CD4-positive, alpha-beta T cell treated with Interferon gamma for 1 hour (primary cell): ENCODE measurements around the gene OR12D2.
"Not testable (repeated sequence)": the region's sequence is repeated elsewhere in the genome, so short reads cannot be mapped to it uniquely, and the experiment has no call there.

Source experiments
- DNase-seq: peaks from one replicate; pipeline ENCODE4 v3.0.0-alpha.2; 2020

The OR12D2 gene, protein sequence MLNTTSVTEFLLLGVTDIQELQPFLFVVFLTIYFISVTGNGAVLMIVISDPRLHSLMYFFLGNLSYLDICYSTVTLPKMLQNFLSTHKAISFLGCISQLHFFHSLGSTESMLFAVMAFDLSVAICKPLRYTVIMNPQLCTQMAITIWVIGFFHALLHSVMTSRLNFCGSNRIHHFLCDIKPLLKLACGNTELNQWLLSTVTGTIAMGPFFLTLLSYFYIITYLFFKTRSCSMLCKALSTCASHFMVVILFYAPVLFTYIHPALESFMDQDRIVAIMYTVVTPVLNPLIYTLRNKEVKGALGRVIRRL

DNA sequence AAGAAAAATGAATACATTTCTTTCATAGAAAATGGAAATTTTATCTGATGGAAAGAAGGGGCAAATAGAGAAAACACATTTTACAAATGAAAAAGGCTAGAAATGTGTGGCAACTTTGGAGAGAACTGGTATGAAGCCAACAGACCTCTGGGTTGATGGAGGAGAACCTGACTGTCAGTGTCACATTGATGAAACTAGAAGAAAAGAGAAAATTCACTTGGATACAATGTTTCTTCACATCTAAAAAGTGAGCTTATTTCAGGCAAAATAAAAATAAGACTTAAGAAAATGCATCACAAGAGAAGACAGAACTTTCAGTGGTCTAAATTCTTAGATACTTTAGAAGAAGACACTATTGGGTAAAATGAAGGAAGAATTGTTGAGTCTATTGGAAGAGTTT, at the start of gene OR12D2:
OR12D2 (plus strand) TSS at position 301 of the 400 bp plus-strand sequence. CDS start 1,069 bp downstream, outside the sequence.
- DNase-seq, result no peak

DNA sequence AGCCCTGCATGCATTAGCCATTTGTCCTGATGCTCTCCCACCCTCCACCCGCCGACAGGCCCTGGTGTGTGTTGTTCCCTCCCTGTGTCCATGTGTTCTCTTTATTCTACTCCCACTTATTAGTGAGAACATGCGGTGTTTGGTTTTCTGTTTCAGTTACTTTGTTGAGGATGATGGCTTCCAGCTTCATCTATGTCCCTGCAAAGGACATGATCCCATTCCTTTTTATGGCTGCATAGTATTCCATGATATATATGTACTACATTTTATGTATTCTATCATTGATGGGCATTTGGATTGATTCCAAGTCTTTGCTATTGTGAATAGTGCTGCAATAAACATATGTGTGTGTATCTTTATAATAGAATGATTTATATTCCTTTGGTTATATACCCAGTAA, 46.1 kb upstream of the OR12D2 start:
- not testable (repeated sequence) for DNase-seq

DNA sequence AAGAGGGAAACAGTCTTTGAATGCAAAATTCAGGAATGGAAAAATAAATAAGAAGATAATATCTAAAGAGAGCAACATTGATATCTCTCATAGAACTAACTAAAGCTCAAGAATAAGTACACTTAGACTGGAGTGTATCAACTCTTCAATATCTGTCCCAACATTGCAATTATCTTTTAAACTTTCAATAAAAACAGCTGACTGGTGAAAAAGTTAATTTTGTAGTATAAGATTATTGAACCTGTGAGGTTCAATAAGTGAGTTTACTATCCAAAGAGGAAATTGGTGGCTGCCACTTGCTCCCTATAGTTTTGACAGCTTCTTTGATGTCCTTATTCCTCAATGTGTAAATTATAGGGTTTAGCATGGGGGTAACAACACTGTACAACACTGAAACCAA, 40.5 kb upstream of the OR12D2 start:
- no peak for DNase-seq

DNA sequence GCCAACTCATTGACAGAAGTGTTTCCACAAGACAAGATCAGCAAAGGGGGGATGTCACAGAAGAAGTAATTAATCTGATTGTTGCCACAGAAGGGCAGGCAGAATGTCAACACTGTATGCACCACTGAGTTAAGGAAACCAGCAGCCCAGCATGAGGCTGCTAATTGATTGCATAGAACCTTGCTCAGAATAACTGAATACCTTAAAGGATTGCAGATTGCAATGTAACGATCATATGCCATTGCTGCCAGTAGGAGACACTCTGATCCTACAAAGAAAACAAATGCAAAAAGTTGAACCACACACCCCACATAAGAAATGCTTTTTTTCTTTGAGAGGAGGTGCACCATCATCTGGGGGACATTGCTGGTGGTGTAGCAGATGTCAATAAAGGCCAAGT, 39.8 kb upstream of the OR12D2 start:
- DNase-seq, result no peak

DNA sequence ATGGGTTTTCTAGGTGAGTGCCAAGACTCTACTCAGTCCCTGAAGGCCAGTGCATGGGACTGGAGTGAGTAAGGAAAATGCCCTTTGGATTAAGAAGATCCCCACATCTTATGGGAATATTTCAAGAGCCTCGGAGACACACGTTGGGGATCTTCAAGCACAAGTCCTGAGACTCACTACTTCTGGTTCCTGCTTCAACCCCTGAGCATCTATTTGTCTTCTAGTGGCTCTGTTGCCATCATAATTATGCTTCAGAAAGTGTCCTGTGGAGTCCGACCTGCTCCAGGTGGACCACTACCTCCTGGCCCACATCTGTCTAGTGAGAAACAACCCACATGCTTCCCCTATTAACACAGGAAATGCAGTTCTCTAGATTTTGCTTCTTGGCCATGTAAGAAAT, 26.7 kb upstream of the OR12D2 start, which contains the start of gene OR5V1:
OR5V1 (minus strand) TSS at position 101 of the 400 bp plus-strand sequence. CDS start 12,670 bp downstream, outside the sequence.
- DNase-seq, result no peak

DNA sequence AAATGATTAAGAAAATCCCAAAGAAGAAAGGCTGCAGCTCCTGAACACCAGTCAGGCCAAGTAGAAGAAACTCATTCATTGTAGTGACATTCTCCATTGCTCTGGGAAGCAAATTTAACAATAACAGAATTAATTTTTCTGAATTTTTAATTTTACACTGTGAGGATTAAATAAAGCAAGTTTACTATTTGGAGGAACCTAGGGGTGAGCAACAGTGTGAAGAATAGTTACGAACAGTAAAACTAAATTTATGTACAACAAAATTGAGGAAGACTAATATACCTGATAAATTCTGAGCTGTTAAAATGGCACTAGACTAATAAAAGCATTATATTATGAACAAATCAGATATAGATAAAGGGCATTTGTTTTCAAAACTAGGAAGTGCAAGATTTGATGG, 20.2 kb upstream of the OR12D2 start, which contains the start of gene OR12D3:
OR12D3 (minus strand) TSS at position 101 of the 400 bp plus-strand sequence; CDS start at position 97, 4 bp downstream.
- DNase-seq, result no peak

DNA sequence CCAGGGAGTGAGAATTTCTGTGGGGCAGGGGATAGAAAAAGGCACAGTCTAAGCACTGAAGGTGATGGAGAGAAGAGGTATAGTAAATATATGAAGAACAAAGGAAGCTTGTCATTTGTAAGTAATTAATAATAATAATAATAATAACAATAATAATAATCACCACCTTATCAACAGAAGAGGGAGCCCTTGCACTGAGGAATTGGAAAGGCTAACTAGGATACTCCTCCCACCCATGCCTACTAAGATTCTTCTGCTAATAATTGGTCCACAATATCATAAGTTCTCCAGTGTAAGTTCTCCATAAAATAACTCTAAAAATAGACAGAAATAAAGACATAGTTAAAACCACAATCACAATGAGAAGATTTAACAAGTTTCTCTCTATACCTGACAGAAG, 19.4 kb upstream of the OR12D2 start:
- no peak for DNase-seq

DNA sequence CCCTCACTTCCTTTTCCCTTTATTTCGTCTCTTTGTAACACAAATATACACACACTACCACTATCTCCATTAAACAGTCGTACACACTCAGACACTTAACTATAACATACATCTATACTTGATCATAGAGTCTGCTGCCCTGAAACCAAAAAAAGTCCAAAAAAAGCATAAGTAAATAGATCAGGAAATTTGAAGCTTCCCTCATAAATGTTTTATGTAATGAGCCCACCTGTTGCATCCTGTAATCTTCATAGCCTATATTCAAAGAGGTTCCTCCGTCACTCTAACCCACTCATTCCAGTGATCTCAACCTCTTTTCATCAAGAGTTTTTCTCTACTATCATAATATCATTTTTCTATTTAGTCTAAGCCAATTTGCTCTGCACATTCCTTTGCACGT, 6.9 kb upstream of the OR12D2 start:
- DNase-seq, result no peak

DNA sequence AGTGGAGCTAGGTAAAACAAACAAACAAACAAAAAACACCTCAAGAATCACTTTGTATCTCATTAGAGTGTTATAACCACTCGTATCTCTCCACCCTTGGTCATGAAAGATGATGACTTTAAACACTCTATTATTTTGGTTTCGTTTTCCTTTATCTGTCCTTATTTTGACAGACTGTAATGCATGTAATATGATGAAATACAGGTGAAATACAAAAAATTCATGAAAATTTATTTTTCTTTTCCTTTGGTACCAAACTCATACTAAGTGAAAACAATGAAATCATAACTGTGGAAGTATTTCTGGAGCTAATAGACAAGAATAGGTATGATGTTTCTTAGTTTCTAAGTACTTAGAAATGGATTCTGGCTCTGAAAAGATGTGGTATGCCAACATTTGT, 4.1 kb downstream of the OR12D2 start:
- DNase-seq, result no peak

DNA sequence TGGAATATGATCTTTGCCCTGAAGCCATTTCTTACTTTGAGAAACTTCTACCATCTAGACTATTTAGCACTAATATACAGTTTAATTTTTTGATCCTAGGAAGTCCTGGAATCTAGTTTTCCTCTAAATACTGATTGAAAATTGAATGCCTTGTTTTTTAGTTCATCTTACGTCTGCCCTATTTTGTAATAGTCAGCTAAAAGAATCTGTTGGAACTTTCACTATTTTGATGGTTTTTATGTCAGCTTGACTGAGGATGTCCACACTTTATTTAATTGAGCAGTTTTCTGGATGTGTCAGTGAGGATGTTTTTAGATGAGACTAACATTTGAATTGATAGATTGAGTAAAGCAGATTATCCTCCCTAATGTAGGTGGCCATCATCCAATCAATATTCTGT, 8.4 kb downstream of the OR12D2 start:
- DNase-seq, result no peak

DNA sequence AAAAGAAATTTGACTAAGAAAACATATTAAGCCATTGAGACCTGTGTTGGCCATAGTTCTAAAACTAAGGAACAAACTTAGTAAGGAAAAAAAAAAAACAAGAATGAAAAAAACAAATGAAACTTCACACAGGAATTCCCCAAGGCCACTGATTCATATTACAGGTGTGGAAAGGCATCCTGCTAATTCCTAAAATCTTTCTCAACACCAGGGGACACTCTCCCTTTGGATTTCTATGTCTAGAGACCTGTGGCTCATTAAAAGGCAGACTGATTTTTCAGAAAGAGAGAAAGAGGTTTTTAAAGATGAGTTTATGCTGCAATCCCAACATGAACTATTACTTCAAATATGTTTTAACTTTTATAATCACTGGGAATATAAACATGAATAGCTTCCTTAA, 19.2 kb downstream of the OR12D2 start, which contains the start of gene OR12D1:
OR12D1 (plus strand) TSS at position 341 of the 400 bp plus-strand sequence.
- DNase-seq, result no peak

DNA sequence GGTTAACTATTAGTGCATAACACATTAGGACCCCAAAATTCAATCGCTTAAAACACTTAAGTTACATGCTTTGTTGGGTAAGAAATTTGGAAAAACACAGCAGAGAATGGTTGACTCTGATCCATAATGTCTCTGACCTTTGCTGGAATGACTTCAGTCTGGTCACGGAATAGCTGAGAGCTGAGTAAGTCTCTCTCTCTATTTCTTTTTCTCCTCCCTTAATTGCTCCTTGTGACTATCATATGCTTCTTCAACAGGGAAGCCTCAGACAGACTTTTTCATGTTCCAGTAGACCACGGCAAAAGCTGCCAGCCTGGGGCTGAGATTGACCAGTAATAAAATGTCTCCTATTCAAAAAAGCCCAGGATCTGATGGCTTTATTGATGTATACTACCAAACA, 24.1 kb downstream of the OR12D2 start:
- no peak for DNase-seq

DNA sequence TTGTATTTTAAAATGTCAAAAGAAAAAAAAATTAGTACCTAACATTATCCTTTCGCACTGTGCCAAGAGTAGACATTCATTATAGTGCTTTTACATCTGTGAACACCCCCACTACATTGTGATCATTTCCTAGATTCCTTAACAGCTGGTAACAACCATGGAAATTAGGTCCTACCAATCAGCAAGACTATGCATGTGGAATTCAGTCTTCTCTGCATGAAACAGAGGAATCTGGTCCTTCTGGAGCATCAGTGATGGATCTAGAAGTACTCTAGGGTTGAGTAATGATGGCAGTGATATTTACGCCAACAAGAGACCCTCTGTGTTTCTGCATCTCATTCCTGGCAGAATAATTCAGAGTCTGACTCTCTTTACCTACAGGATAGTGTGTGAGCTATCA, 28.7 kb downstream of the OR12D2 start:
- DNase-seq, result no peak

DNA sequence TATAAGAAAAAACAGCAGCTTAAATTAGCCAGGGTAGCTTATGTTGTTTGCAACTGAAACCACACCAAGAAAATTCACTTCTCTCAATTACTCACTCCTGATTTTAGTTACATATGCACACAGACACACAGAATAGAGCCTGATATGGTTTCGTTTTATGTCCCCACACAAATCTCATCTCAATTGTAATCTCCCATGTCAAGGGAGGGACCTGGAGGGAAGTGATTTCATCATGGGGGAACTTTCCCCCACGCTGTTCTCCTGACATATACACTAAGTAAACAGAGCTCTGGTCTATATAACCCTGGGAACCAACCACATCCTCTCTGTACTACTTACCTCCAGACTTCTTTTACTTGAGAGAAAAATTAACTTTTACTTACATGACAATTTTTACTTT, 29.1 kb downstream of the OR12D2 start:
- DNase-seq, result no peak

DNA sequence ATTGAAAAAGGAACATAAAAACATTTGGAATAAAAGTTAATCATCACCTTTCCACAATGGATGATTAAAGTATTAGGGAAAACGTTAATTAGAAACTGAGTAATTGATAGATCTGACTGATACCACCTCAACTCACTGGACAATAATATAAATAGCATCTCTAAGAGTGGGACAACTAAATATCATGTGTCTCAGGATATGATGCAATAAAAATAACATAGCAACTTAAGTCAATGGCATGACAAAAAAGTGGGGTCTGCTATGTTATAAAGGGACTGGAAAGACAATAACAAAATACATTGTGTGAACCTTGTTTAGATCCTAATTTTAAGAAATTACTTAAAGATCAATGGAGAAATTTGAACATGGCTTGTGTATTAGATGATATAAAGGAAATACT, 29.6 kb downstream of the OR12D2 start:
- no peak for DNase-seq

DNA sequence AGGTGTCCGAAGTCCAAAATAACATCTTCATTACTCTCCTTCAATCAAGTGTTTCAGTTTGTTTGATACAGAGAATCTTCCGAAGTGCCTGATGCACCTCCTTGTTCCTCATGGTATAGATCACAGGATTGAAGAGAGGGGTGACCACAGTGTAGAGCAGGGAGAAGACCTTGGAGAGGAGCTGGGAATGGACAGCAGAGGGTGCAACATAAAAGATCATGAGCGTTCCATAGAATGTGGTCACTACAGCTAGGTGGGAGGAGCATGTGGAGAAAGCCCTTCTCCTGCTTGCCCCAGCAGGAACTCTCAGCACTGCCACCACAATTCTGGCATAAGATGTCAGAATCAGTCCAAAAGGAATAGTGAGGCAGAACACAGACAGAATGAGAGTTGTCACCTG, 31.2 kb downstream of the OR12D2 start:
- DNase-seq, result no peak

DNA sequence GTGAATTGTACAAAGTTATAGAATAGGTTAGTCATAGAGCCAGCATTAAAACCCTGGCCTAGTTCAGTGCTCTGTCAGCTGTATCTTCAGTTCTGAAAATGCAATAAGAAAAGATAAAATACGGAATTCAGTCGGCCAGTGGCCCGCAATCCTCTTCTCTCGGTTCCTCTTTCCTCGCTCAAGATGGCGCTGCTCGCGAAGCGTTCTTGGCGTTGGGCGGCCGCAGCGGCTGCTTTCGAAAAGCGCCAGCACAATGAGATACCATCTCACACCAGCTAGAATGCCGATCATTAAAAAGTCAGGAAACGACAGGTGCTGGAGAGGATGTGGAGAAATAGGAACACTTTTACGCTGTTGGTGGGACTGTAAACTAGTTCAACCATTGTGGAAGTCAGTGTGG, 41.3 kb downstream of the OR12D2 start:
- not testable (repeated sequence) for DNase-seq

DNA sequence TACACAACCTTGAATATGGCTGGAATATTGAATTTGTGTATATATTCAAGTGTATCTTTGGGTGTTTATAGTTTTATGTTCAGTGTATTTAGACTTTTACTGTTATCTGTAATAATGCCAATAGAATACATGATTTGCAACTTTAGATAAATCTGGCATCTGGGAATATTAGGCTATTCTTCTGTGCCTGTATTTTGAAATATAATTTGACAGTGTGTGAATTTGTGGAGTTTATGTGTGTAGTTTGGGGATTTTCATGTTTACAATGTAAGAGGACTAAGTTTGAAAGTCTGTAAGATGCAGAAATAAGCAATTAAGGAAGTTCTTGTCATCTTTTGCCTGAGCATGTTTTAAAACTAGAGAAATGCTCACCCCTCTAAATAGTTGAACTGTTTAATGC, 43.6 kb downstream of the OR12D2 start, which contains the start of gene OR10C1:
OR10C1 (plus strand) TSS at position 301 of the 400 bp plus-strand sequence. CDS start 710 bp downstream, outside the sequence.
- no peak for DNase-seq

DNA sequence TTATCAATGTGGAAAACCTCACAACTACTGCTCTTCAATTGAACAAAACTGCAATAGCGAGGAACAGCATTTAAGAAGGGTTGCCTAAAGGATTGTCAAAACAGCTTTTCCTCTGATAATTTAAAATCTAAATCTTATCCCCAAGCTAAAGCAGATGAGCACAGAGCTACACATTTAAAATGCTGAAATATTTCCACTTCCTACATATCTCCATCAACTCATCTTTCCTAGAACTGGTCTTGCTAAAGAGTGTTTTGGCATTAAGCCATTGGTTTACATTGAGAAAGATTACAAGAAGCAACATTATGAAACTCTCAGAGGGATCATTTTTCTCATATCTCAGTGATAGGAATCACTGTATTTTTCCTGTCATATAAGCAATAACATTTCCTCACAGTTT, 47.3 kb downstream of the OR12D2 start:
- DNase-seq, result no peak

DNA sequence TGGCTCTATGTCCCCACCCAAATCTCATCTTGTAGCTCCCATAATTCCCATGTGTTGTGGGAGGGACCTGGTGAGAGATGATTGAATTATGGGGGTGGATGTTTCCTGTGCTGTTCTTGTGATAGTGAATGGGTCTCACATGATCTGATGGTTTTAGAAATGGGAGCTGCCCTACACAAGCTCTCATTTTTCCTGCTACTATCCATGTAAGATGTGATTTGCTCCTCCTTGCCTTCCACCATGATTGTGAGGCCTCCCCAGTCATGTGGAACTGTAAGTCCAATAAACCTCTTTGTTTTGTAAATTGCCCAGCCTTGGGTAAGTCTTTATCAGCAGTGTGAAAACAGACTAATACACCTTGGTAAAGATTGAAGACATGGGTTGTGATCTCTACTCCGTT, 48.6 kb downstream of the OR12D2 start:
- not testable (repeated sequence) for DNase-seq
